RPMI7951 (cell line): ENCODE measurements around the gene OSBP. TPM values are rescaled to one million over a fixed set of nuclear protein-coding genes. Genes with fewer than 3 reads are reported as not detected.
A peak's percentile ranks its signal among the peaks of the same experiment; 100 is the strongest.
"Not testable (repeated sequence)": the region's sequence is repeated elsewhere in the genome, so short reads cannot be mapped to it uniquely, and the experiment has no call there.

Experiments
- DNase-seq: peaks from one replicate; pipeline ENCODE4 v3.0.0-alpha.2; 2012; ENCODE audit warnings: low read depth
- total RNA-seq: library from RNA; depleted of rRNA; stranded (reverse); fragments of >200 nt; shearing (Covaris generic); gene quantifications from 2 replicates; pipeline ENCODE4 v1.2.3, GENCODE V29; 2014; rRNA removed

The OSBP gene
- total RNA-seq, 1 experiment from 2014 or later, result 20.8 TPM

DNA sequence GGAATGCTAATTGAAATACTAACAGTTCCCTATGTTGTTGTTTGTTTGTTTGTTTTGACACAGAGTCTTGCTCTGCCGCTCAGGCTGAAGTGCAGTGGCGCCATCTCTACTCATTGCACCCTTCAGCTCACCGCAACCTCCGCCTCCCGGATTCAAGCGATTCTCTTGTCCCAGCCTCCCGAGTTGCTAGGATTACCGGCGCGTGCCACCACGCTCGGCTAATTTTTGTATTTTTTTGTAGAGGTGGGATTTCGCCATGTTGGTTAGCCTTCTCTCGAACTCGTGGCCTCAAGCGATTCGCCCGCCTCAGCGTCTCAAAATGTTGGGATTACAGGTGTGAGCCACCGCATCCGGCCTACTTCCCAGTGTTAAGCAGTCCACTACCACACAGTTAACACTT is 62.3 kb downstream of the OSBP start:
- DNase-seq, result no peak

- DNase-seq, result no peak
These were observed 62.7 kb downstream of the OSBP start for GRCh38 chr11:59552844-59553243.

- peak; percentile 73 for DNase-seq
These were observed 63.7 kb downstream of the OSBP start for GRCh38 chr11:59551659-59552521.

GRCh38 chr11:59550842-59551658 is 64.5 kb downstream of the OSBP start:
- DNase-seq, result peak; percentile 84

DNA sequence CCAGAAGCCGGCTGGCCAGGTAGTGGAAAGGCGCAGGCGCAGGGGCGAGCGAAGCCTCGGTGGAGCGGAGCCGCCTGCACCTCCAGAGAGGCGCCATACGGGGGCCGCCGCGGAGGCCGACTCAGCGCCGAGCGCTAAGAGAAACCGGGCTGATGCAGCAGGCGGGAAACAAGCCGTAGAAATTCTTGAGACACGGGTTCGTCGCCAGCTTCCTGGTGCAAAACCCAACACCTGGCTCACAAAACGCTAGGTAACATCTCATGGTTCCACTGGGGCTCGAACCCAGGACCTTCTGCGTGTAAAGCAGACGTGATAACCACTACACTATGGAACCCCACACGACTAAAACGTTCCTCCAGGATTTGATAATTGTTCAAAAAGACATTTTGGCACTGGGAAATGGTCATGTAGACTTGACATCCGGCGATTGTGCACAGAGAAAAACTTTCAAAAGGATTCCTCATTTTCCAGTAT is 65.2 kb downstream of the OSBP start:
- peak; percentile 88 for DNase-seq

GRCh38 chr11:59548309-59548656 is 67.3 kb downstream of the OSBP start:
- no peak for DNase-seq

DNA sequence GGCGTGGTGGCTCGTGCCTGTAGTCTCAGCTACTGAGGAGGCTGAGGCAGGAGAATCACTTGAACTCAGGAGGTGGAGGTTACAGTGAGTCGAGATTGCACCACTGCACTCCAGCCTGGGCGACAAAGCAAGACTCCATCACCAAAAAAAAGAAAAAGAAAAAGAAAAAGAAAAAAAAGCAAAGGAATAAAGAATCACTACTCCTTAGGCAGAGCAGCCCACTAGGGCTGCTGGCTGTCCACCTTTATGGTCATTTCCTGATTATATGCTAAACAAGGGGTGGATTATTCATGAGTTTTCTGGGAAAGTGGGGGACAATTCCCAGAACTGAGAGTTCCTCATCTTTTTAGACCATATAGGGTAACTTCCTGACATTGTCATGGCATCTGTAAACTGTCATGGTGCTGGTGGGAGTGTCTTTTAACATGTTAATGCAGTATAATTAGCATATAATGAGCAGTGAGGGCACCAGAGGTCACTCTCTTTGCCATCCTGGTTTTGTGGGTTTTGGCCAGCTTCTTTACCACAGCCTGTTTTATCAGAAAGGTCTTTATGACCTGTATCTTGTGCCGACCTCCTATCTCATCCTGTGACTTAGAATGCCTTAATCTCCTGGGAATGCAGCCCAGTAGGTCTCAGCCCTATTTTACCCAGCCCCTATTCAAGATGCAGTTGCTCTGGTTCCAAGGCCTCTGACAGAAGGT is 67.8 kb downstream of the OSBP start:
- peak; percentile 73 for DNase-seq

DNA sequence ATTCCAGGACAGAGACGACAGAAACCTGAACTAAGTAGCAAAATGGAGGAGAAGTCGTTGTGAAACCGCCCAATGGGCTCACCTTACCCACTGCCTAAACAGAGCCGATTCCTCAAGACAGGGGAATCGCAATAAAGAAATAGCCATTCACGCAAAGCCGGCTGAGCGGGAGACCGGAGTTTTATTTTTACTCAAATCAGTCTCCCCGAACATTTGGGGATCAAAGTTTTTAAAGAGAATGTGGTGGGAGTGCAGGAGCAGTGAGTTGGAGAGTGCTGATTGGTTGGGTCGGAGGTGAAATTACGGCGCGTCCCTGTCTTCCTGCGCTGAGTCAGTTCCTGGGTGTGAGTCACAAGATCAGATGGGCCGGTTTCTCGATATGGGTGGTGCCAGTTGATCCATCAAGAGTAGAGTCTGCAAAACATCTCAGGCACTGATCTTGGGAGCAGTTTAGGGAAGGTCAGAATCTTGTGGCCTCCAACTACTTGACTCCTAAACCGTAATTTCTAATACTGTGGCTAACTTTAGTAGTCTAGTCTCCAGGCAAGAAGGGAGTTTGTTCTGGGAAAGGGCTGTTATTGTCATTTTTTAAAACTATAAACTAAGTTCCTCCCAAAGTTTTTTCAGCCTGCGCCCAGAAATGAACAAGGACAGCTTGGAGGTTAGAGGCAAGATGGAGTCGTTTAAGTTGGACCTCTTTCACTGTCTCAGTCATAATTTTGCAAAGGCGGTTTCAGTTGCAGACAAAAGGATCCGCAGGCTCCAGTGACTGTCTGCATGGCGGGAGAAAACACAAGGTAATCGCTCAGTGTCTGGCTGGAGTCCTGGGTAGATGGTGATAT is 70.2 kb downstream of the OSBP start:
- DNase-seq, result peak; percentile 96

GRCh38 chr11:59544869-59545178 is 70.8 kb downstream of the OSBP start:
- DNase-seq, result no peak

- DNase-seq, result not testable (repeated sequence)
These were observed 71.9 kb downstream of the OSBP start for GRCh38 chr11:59543713-59544112.

- no peak for DNase-seq
These were observed 73.3 kb downstream of the OSBP start for GRCh38 chr11:59542142-59542810.

GRCh38 chr11:59534676-59535075 is 80.9 kb downstream of the OSBP start:
- no peak for DNase-seq

GRCh38 chr11:59532620-59533019 is 83.0 kb downstream of the OSBP start:
- no peak for DNase-seq

DNA sequence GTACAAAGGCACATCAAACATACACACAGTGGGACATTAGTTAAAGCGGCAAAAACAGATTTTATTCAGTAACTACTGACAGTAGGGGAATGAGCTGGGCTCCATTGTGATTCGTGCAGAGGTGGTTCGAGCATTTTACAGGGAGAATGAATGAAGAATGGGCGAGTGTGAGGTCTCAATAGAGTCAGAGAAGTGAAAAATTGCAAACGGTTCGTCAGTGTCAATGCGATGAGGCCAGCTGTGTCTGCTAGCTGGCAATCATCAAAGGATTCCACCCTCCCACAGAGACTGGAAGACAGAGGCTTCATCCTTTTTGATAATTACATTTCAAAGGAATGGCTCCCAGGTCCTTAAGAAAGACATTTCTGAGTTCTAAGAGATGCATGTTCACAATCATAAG is 86.9 kb downstream of the OSBP start:
- no peak for DNase-seq

Other genes starting within 250 kb of the OSBP start
- gene OR5A2, start 189.4 kb downstream of the OSBP start, total RNA-seq, result not detected in 2 replicates
- gene OR5A1, start 179.3 kb downstream of the OSBP start, total RNA-seq, result not detected in 2 replicates
- gene OR4D6, start 158.8 kb downstream of the OSBP start, total RNA-seq, result not detected in 2 replicates
- not detected in 2 replicates for gene OR4D10, start 142.5 kb downstream of the OSBP start, total RNA-seq
- gene OR4D11, start 112.2 kb downstream of the OSBP start, total RNA-seq, result not detected in 2 replicates
- gene OR4D9, start 104.2 kb downstream of the OSBP start, total RNA-seq, result not detected in 2 replicates
- gene PATL1, start 53.3 kb upstream of the OSBP start, total RNA-seq, result 23.9 and 39.5 TPM in 2 replicates
- not detected in 2 replicates for gene OR10V1, start 98.1 kb upstream of the OSBP start, total RNA-seq
- 23.9 and 32.0 TPM in 2 replicates for gene STX3, start 139.6 kb upstream of the OSBP start, total RNA-seq
- gene MRPL16, start 195.0 kb upstream of the OSBP start, total RNA-seq, result 60.8 and 76.6 TPM in 2 replicates
- not detected in 2 replicates for gene CBLIF, start 229.7 kb upstream of the OSBP start, total RNA-seq